HG02588 (cell line): ENCODE results near the gene PLA2G2C.

Source experiments
- ATAC-seq: cut with Tn5 transposase; IDR thresholded peaks from one replicate; pipeline ENCODE4 v1.9.1; 2021; ENCODE audit warnings: mild to moderate bottlenecking, moderate library complexity; ENCODE audit not compliant: unreplicated experiment

The PLA2G2C gene

DNA sequence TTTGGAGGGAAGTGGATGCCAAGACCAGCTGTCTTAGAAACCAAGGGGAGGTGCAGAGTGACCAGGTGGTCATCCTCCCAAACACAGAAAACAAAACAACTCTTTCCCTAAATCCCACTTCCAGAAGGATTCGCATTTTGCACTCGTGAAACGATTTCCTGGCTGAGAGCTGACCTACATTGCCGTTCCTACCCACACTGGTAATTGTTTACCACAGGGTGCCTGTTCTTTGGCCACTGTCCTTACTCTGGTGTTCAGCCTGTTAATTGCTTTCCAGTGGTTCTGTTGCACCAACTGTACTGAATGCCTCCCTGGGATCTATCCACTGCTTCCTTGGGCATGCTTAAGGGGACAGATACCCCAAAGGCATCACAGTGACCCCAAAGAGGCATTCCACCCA, 23.2 kb upstream of the PLA2G2C start:
- no peak for ATAC-seq

DNA sequence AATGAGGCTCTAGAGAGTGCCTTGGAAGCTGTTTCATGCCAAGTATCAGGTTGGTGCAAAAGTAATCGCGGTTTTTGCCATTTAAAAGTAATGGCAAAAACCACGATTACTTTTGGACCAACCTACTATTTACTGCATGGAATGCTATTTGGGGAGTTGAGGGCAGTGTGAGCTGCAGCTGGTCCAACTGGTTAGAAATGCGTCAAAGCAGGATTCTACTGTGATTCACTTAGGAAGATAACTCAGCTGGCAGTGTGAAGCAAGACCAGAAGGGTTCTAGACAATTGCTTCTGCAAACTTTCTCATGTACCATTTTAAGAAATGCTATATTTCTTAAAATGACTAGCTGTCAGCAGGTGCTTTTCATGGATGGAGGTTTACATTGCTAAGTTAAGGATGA, 21.2 kb upstream of the PLA2G2C start:
- ATAC-seq, result no peak

DNA sequence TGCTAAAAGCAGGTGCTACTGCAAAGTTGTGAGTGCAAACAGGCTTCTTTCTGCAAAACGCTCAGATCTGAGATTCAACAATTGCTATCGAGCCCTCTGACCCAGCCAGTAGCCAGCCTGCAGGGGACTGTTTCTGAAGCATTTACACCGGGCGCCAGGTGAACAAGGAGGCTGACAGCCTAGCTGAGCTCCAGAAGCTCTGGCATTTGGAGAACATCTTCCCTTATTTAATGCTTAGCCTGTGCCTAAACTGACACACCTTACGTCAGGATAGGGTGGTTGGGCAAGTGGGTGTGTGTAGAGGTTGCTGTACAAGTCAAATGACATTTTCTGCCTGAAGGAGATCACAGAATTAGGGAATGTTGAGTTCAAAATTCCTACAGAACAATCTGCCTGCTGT, 15.8 kb upstream of the PLA2G2C start:
- no peak for ATAC-seq

DNA sequence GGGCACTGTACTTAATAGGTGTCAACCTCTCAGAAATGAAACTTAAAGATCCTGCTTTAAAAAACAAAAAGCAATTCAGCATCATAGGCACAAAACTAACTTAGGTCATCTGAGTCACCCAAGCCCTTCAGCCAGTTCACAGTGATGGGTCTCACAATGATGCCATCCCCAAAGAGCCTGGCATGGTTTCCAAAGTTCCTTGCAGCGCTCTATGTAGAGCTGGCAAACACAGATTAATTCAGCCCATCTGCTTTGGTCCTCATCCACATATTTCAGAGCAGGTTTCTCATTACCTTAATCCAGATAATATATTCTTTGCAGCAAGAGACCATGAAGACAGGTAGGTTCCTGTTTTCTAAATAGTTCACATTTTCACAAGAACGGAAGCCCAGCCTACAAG, 14.6 kb upstream of the PLA2G2C start:
- ATAC-seq, result no peak

DNA sequence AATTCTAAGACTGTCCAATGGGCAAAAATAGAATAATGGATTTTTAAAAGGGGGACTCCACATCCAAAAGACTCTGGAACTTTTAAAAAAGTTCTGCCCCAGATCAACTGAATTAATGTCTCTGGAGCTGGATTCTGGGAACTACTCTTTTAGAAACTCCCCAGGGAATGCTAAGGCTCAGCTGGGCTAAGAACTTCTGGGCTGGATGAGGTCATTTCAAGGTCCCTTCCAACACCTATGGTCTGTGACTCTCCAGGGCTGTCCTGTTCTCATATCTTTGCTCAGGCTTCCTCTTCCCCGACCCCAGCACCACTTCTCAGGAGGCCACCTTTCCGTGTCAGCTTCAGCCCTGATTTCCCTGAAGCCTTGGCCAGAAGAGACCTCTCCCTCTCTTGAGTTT, 13.5 kb upstream of the PLA2G2C start:
- no peak for ATAC-seq

DNA sequence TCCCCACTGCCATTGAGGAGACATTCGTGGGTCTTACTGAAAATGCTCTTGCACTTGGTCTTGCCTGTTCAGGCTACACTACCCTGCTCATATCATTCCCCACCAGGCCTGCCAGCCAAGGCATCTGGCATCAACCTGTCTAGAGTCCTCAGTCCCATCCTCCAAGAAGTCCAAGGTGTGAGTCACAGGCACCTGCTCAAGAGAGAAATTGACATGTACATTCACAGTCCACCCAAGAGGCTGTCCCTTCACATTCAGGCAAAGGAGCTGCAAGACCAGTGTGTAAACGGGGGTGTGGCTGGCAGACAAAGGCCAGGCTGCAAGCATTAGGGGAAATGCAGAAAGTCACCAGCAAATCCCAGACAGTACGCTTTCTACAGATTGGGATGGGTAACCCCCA, 13.1 kb upstream of the PLA2G2C start:
- no peak for ATAC-seq

DNA sequence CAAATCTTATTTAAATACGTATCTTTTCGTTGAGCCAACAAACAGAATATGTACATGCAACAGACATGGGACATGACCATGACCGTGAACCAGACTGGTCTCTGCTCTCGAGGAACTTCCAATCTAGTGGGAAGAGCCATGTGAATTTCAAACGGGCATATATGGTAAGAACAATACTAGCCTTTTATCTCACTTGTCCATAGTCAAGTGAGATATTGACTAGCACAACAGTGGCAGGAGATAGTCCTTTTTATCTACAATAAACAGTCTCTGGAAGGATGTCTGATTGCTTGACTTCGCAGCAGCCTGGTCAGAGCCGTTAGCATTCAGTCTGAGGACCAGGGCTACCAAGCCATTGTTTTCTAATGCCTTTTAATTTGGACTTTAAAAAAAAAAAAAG, 12.6 kb upstream of the PLA2G2C start:
- ATAC-seq, result no peak

DNA sequence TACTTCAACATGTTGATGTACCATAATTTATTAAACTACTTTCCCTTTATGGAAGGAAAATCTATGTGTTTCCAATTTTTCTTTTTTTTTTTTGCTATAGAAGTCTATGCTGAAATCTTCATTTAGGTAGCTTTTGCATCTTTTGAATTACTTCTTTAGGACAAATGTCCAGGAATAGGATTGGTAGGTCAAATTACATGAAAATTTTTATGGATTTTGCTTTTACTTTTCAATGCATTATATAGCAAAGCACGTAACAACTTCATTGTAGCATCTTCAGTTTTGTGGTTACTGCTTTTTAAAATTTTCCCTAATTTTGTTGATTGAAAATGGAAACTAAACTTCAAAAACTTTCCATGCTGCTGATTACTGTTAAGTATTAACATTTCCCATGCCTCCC, 12.0 kb upstream of the PLA2G2C start:
- no peak for ATAC-seq

DNA sequence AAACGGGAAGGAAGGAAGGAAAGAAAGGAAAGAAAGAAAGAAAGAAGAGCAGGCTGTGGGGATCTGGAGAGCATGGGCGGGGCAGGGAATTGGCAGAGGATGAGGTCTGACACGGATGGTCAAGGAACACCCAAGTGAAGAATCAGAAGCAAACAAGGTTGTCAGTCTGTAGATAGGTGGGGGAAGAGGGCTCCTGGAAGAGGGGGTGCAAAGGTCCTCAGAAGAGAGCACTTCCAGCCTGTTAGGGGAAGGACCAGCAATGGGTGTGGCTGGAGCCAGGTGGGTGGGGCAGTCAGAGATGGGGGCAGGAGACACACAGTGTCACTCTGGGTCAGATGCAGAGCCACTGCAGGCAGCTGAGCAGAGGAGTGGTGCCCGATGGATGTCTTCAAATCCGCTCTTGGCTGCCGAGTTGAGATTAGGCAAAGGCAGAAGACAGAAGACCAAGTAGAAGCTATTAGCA, 11.0 kb upstream of the PLA2G2C start:
- no peak for ATAC-seq

DNA sequence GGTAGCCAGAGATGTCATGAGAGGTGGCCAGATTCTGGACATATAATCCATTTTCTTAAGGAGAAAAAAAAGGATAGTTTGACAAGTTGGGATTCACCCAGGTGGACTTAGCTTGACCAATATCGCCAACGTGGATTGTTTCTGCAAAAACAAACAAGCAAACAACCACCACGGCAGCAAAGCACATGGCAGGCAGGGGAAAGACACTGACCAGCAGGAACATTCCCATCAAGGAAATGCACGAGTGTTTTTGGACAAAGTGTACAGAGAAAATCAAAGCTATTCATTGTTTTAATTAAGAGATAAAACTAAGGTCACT, 9.1 kb upstream of the PLA2G2C start:
- no peak for ATAC-seq

DNA sequence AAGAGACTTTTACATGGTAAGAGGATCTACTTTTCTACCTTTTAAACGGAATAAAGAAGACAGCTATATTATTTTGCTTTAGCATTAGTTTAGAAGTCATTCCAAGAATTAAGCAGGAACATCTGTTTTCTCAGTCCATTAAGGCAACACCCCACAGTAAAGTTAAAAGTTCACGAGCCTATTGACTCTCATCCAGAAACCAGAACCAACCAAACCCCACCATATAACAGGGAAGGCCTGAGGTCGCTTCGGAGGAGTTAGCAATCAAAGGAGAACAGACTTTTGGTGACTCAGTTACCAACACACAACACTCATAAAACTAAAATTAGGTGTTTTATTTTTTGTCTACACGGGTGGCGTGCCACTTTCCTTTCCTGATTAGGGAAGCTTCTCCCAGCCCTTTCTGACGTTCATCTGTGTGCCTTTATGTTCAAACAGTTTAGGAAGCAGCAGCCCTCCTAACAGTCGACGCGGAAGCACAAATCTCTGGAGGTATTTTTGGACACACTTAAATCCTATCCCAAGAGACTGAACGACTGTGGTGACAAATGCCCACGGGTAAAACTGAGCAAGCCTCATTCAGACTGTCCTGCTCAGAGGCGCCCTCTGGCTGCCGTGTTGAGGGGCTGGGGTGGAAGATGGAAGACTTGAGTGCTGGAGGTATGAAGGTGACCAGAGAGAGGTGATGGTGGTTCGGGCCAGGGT, 8.6 kb upstream of the PLA2G2C start:
- no peak for ATAC-seq

DNA sequence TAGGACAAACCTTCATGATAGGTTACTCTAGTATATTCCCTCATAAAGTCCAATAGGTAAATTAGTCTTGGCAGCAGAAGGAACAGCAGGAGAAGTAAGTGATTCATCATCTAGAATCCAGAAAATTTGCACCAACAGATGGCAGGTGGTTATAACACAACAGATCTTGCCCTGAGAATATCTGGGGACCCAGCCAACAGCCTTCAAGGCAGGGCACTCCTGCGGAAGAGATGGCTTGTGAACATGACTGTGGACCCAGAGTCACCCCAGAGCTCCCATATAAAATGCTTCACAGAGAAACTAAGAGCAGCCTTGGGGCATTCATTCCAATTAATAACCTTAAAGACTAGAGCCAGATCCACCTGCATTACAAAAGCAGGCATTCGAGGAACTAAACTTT, 7.9 kb upstream of the PLA2G2C start:
- ATAC-seq, result no peak

DNA sequence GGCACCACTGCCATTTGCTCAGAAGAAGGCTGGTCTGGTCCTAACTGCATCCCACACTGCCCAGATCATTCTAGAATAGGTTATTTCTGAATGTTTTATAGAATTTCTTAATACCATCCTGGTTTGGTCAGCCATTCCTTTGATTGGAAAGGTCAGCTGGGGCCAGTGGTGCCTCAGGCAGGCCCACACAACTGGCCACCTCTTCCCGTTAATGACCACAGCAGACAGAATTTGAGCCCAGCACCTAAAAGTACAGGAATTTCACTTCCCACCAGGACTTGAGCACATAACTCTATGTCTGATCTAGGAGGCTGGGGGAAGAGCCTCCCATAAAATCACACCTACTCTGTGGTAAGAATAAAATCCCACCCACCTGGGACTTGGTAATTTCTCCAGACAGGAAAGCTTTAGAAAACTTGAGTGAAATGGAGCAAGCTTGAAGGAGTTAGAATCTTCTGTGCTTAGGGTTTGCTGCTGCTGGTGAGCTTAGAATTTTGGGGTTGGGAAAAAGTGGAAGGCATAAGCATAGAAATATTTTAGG, 6.6 kb upstream of the PLA2G2C start:
- ATAC-seq, result no peak

DNA sequence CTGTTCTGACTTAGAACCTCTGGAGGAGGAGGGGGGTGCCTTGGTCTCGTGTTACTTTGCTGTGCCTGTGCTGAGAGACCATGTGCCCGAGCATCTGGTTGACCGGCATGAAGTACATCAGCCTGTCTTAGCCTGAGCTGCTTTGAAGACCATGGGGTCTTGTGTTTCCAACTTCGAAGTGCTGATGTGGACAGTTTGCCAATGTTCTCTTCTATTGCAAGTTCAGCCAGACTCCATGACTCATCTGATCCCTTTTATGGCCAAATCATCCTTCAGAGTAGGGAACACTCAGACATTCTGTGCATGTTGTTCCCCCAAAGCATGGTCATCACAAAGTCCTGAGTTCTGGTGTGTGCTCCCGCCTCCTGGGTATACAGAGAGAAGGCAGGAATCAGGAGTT, 6.0 kb upstream of the PLA2G2C start:
- no peak for ATAC-seq

DNA sequence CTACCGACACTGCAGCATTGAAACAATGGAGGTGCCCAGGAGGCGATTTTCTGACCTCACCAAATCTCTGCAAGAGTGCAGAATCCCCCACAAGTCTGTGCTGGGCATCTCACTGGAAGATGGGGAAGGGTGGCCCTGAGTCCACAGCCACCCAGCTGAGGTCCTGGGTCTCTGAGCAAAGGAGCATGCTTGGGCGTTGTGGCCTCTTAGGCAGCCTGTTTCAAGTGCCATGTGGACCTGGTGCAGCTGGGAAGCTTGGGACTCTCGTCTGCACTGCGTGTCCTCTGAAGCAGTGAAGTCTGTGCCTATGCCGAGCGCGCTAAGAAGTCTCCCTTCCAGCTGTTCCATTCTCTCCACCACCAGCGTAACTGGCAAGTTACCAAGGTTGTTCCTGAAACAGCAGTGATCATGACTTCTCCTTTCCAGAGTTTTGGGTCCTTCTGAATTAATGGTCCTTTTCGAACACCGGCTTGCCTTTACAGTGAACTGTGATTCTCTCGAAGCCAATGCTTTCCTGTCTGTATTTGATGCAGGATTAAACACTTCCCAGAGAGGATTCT, 5.0 kb upstream of the PLA2G2C start:
- no peak for ATAC-seq

DNA sequence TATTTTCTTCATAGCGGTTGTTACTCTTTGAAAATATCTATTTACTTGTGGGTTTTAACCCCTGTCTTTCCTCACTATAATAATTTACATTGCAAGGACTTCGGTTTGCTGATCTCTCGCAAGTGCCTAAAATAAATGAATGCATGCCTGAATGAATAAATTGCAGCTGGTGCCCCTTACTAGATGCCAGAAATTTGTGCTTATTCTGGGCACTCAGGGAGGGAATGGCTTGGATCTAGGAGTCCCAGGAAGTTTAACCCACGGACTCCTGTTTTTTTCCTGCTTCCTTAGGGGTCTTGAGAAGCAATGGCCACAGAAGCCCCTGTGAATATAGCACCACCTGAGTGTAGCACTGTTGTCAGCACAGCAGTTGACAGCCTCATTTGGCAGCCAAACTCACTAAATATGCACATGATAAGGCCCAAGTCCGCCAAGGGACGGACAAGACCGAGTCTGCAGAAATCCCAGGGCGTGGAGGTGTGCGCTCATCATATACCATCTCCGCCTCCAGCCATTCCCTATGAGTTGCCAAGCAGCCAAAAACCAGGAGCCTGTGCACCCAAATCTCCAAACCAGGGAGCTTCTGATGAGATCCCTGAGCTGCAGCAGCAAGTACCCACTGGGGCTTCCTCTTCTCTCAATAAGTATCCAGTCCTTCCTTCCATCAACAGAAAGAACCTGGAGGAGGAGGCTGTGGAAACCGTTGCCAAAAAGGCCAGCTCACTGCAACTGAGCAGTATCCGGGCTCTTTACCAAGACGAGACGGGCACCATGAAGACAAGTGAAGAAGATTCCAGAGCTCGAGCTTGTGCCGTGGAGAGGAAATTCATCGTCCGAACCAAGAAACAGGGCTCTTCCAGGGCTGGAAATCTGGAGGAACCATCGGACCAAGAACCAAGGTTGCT, 4.2 kb upstream of the PLA2G2C start:
- ATAC-seq, result no peak

DNA sequence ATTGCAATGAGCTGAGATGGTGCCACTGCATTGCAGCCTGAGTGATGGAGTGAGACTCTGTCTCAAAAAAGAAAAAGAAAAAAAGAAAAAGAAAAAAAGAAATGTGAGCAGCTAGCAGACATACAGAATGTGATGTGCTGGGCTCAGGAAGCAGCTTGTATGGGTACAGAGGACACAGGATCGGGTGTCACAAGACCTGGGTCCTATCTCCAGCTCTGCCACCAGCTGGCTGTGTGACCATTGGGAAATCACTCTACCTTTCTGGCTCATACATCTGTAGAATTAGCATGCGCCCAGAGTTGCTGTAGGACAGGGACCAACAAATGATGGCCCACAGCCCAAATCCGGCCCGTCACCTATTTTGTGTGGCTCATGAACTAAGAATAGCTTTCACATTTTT, 3.3 kb upstream of the PLA2G2C start:
- ATAC-seq, result no peak

DNA sequence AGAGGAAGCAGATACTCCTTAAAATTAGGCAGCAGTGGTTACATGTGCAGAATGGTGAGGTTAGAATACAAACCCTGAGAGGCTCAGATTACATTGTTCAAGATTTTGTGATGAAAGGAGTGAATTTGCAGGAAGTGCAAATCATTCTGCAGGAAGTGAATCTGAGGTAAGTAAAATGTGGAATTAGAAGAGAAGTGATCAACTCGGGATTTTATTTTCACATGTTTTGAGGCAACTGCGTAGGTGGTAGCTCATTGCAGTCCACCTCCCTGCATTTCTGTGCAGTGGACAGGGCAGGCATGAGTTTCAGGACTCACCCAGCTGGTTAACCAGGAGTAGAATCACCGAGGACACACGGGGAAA, 2.1 kb upstream of the PLA2G2C start:
- ATAC-seq, result no peak

DNA sequence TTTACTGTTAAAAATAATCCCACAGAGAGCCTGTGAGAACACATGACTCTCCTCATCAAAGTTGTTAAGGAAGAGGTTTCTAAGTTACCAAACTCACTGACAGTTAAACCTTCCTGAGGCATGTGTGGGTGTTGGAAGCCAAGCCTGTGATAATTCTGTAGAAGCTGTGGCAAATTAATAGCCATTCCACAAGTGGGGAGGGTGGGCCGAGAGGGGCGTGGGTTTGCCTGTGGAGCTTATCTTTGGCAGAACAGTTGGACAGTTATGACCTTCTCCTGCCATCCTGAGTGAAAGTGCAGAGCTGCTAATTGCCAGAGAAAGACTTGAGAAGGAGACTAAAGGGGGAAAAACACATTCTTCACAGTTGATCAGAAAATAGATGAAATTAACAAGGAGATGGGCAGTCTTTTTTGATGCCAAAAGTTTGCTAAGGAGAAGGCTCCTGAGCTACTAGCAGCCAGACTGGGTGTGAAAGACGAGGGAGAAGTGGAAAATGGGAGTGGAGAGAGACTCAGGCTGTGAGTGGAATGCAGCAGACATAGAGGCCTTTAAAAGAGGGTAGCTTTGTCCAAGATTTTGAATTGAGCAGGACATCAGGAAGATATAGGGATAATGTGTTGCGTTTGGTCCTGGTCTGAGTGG, 1.6 kb upstream of the PLA2G2C start:
- no peak for ATAC-seq

DNA sequence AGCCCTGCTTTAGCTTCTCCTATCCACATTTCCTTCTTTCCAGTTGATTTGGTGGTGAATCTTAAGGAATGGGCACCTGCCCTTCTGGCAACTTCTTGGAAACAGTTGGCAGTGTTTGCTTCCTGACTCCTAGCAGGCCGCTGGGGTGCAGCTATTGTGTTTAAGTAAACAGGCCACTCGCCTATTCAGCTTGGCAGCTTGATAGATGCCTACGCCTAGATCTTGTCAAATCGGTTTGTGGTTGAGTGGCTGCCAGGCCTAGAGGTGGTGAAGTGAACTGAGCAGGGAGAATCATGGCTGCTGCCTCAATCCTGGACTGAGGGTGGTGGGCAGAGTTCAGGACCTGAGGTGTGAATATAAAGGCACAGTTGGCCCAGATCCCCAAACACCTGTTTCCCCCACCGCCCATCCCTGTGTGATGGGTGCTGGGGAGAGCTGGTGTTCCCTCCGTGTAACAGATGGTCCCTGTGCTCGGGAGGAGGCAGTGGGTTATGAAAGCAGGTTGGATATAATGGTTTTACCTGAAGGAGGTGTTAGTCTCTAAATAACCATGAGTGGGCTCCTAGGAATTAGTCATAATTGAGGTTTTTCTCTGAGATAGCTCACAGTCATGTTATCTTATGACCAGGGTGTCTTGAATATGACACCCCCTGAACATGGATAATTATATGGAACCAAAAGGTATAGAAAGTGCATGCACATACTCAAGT, 940 bp upstream of the PLA2G2C start:
- ATAC-seq, result no peak
